ENCODE data around the gene PLD6.

The PLD6 gene

GRCh38 chr17:17227608-17228520 lies 21.7 kb upstream of the PLD6 start:
- DNase-seq (ENCODE audit: low spot score): no peak

- no peak for DNase-seq (ENCODE audit: low spot score)
Measured at GRCh38 chr17:17226451-17227265, 20.5 kb upstream of the PLD6 start.

- no peak for DNase-seq (ENCODE audit: low spot score)
Measured at GRCh38 chr17:17225901-17226300, 19.8 kb upstream of the PLD6 start.

- DNase-seq (ENCODE audit: low spot score): no peak
Measured at GRCh38 chr17:17224137-17224536, 18.0 kb upstream of the PLD6 start.

GRCh38 chr17:17223736-17224135 lies 17.6 kb upstream of the PLD6 start:
- DNase-seq (ENCODE audit: low spot score): no peak

GRCh38 chr17:17221329-17221728 lies 15.2 kb upstream of the PLD6 start:
- DNase-seq (ENCODE audit: low spot score): no peak

- DNase-seq (ENCODE audit: low spot score): no peak
Measured at GRCh38 chr17:17220529-17220928, 14.4 kb upstream of the PLD6 start.

- DNase-seq (ENCODE audit: low spot score): no peak
Measured at GRCh38 chr17:17217995-17218394, 11.9 kb upstream of the PLD6 start.

GRCh38 chr17:17216776-17217175 lies 10.6 kb upstream of the PLD6 start:
- DNase-seq (ENCODE audit: low spot score): no peak

GRCh38 chr17:17216236-17216635 lies 10.1 kb upstream of the PLD6 start:
- DNase-seq (ENCODE audit: low spot score): no peak

- DNase-seq (ENCODE audit: low spot score): no peak
Measured at GRCh38 chr17:17215575-17215974, 9.4 kb upstream of the PLD6 start.

GRCh38 chr17:17214646-17215436 lies 8.7 kb upstream of the PLD6 start:
- DNase-seq (ENCODE audit: low spot score): no peak

GRCh38 chr17:17213775-17214174 lies 7.6 kb upstream of the PLD6 start:
- DNase-seq (ENCODE audit: low spot score): no peak

- DNase-seq (ENCODE audit: low spot score): no peak
Measured at GRCh38 chr17:17207998-17208397, 1.9 kb upstream of the PLD6 start.

GRCh38 chr17:17206913-17207335 lies 791 bp upstream of the PLD6 start:
- DNase-seq (ENCODE audit: low spot score): no peak

GRCh38 chr17:17205368-17206123 lies 587 bp downstream of the PLD6 start:
- DNase-seq (ENCODE audit: low spot score): peak; percentile 75

GRCh38 chr17:17204635-17205231 lies 1.4 kb downstream of the PLD6 start:
- DNase-seq (ENCODE audit: low spot score): no peak

GRCh38 chr17:17204041-17204591 lies 2.0 kb downstream of the PLD6 start:
- DNase-seq (ENCODE audit: low spot score): no peak

- DNase-seq (ENCODE audit: low spot score): no peak
Measured at GRCh38 chr17:17203173-17203730, 2.9 kb downstream of the PLD6 start.

GRCh38 chr17:17201907-17202306 lies 4.2 kb downstream of the PLD6 start:
- DNase-seq (ENCODE audit: low spot score): no peak

Measured in kidney tubule cell (primary cell).